T follicular helper cell (primary cell): ENCODE measurements around the gene TSPO.
A peak's percentile ranks its signal among the peaks of the same experiment; 100 is the strongest.
"Not testable (repeated sequence)": the region's sequence is repeated elsewhere in the genome, so short reads cannot be mapped to it uniquely, and the experiment has no call there.

Experiments used
- DNase-seq: peaks from one replicate; pipeline ENCODE4 v3.0.0-alpha.2; 2020; ENCODE audit warnings: low read depth
- total RNA-seq, 2 experiments: gene quantifications; one replicate each; lab custom pipeline; 2026; lab: John Stamatoyannopoulos, UW

TSPO gene
- total RNA-seq, result 29.7 to 55.4 reads per million in 2 experiments

DNA sequence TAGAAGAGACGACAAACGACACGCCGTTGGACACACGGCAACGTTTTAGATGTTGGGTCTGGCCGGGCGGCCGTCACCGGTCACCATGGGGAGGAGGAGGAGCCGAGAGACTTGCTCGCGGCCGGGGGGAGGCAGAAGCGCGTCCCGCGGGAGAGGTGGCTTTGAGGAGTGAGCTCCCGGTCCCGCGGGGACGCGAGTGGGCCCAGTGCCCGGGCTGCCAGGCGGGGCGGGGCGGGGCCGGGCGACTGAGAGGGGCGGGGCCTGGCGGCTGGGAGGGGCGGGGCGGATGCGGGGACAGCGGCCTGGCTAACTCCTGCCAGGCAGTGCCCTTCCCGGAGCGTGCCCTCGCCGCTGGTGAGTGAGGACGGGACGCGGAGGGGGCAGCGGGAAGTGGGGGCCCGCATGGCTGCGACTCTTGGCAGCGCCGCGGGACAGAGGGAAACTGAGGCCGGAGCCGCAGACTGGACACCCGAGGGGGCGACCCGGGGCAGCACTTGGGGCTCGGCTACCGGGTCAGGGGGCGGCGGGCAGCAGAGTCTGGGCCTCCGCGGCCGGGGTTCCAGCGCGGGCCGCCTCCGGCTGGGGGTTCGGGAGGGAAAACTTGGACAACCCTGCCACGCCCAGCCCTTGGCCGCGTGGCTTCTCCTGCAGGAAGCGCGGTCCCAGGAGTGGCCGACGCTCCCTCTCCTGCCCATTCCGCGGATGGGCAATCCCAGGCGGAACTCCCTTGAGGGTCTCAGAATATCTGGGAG, at the start of gene TSPO:
Gene TSPO (plus strand): TSS at position 309 of the 752 bp plus-strand sequence. CDS start 7,680 bp downstream, outside the sequence.
- peak; percentile 48 for DNase-seq

DNA sequence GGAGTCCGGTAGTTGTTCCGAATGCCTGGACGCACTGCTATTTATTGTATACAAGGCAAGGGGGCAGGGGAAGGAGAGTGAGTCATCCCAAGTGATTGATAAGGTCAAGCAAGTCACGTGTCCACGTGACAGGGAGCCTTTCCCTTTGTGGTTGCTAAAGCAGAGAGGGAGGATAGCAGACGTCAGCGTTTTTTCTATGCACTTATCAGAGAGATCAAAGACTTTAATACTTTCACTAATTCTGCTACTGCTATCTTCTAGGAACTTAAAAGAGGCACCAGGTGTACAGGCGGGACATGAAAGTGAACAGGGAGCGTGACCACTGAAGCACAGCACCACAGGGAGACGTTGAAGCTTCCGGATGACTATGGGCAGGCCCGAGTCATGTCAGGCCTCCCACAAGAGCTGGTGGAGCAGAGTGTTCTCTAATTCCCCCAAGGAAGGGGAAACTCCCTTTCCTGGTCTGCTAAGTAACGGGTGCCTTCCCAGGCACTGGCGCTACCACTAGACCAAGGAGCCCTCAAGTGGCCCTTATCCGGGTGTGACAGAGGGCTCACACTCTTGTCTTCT, 47.2 kb upstream of the TSPO start:
- DNase-seq, result not testable (repeated sequence)

GRCh38 chr22:43104950-43105349, 46.4 kb upstream of the TSPO start:
- not testable (repeated sequence) for DNase-seq

DNA sequence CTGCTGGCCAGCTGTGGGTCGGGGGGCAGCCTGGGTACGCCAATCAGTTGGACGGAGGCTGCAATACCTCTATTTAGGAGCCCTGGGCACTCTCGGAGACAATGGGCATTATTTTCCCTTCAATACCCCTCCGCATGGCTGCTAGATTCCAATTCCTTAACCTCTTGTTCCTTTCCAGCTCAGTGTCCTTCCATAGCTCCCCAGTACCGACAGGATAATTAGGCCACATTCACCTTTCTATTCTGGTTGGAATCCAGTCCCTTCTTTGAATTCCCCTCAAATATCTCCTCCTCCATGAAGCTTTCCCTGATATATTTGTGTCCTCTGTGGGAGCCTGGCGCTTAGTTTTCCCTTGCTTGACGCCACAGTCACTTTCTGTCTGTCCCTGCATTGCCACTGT, 45.1 kb upstream of the TSPO start:
- no peak for DNase-seq

GRCh38 chr22:43109511-43109910, 41.8 kb upstream of the TSPO start:
- DNase-seq, result no peak

- no peak for DNase-seq
Measured at GRCh38 chr22:43109921-43110443, 41.4 kb upstream of the TSPO start.

DNA sequence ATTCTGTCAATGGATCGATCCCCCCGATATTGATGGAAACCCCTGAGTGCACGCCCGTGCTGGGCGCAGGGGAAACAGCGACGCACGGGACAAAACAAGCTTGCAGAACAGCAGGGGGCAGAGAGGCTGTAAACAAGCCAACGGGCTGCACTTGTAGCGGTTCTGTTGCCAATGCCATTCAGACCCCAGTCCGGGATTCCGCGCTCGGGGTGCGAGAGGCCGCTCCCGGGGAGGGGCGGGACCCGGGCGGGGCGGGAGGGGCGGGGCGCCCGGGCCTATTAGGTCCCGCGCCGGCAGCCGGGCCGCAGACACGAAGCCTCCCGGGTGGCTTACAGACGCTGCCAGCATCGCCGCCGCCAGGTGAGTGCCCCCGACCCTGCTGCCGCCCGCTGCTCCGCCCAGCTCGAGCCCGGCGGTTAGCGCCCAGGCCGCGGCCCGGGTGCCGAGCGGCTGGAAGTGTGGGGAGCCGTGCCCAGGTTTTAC, 40.9 kb upstream of the TSPO start, which contains the start of gene BIK:
Gene BIK (plus strand): TSS at position 307 of the 483 bp plus-strand sequence. CDS start 13,273 bp downstream, outside the sequence.
- peak; percentile 25 for DNase-seq

DNA sequence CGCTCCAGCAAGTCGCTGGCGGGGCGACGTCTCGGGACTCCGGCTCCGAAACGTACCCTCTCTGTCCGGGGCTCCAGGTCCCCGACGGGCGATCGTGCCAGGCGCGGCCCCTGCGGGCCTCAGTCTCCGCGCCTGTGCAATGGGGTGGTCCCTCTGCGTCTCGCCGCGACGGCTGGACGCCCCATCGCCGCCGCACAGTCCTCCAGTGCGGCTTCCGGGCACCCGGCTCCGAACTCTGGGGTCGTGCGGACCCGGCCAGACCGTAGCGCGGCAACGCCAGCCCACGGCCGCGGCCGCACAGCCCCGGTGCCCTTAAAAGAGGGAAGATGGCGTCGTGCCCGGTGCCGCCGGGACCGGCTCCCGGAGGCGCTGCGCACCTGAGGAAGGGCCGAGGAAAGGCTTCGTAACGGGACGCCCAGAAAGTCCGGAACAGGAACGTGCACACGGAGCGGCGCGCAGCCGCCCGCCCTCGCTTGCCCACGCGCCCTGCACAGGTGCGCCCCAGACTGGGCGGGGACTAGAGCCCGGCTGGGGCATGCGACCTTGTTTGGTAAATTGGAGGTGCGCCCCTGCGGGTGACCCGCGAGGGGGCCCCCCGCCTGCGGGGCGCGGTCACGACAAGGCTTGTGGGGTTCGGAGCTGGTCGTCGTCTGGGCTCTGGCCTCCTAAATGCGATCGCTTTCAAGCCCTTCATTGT, 40.3 kb upstream of the TSPO start:
- peak; percentile 27 for DNase-seq

GRCh38 chr22:43113526-43114251, 37.7 kb upstream of the TSPO start:
- DNase-seq, result no peak

DNA sequence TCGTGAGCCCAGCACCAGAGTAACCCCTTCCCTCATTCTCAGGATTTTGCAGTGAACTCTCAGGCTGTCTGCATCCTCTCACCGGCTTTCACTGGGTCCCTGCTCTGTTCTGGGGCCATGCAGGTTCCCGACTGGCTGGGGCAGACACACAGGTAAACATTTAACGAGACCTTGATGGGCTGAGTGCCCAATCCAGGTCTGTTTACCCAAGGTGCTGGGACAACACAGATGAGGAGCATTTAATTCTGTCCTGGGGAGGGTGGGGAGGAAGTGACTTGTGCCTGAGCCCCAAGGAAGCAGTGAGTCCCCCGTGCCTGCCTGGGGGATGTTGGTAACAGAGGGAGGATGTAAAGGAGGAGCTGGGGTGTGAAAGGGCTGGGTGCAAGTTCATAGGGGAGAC, 36.4 kb upstream of the TSPO start:
- no peak for DNase-seq

GRCh38 chr22:43116932-43117331, 34.4 kb upstream of the TSPO start:
- DNase-seq, result no peak

DNA sequence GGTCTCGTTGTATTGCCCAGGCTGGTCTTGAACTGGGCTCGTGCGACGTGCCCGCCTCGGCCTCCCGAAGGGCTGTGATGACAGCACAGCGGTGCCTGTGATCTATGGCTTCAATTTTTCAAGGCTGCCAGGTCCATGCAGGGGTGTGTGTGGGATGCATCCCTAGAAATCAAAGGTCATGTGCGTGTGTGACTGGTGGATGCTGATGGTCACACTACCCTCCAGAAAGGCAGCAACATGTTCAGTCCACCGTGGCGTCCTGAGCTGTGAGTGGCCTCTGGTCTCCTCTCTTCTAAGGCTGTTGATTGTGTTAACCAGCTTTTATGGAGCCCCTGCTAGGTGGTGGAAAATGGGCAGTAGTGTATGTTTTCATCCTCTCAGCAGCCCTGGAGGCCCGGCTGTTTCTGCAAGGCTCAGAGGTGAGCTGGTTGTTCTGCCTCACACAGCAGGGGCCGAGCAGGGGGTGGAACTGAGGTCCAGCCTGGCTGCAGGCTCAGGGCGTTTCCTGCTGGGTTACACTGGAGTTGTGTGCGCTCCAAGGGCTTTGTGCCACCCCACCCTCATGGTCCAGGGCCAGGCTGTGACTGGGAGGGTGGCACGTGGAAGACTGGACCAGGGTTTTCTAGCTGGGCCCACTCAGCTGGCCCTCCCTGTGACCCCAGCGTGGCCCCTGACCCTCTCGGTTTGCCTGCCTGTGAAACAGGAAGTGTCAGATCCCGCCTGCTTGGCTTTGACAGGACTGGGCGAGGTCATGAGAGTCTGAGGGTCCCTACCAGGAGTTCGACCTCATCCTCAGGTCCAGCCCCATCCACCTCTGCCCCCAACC, 33.1 kb upstream of the TSPO start:
- DNase-seq, result no peak

GRCh38 chr22:43118953-43119458, 32.4 kb upstream of the TSPO start:
- DNase-seq, result no peak

- DNase-seq, result no peak
Measured at GRCh38 chr22:43126501-43127165, 24.7 kb upstream of the TSPO start.

DNA sequence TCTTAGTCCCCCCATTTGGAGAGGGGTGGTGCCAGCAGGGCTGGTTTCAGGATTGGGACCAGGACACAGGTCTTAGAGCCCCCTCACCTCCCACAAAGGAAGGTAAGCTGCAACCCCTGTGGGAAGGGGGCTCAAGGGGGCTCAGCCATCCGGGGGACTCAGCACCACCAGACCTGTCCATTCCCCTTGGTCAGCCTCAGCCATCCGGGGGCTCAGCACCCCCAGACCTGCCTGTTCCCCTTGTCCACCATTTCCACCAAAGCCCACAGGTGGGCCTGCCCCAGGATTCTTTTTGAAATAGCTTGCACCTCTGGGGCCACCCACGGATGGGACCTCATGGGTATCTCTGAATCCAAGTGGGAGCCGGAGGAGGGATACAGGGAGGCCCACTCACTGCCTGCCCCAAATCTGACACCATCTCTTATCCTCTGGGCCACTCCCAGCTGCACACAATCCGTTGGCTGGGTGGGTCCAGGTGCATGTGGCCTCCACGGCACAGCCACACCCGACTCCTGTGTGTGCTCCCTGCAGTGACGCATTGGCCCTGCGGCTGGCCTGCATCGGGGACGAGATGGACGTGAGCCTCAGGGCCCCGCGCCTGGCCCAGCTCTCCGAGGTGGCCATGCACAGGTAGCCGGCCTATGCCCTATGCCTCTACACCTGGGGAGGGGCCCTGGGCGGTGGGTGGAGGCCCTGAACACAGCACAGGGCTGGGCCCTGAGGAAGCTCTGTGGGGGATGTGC, 24.0 kb upstream of the TSPO start:
- DNase-seq, result no peak

DNA sequence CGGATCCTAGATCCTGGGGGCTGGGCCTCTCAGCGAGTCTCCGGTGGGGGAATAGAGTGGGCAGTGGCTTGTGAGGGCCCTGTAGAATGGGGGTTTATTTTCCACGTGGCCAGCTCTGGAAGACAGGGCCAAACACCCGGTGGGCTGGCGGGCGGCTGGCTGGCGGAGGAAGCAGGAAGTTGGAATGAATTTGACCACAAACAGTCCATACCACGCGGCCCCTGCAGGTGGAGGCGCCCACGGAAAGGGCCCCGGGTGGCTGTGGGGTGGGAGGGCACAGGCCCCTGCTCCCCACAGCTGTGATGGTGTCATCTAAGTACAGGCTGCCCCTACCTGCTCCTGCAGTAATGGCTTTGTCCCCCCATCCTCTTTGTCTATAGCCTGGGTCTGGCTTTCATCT, 23.2 kb upstream of the TSPO start:
- DNase-seq, result no peak

DNA sequence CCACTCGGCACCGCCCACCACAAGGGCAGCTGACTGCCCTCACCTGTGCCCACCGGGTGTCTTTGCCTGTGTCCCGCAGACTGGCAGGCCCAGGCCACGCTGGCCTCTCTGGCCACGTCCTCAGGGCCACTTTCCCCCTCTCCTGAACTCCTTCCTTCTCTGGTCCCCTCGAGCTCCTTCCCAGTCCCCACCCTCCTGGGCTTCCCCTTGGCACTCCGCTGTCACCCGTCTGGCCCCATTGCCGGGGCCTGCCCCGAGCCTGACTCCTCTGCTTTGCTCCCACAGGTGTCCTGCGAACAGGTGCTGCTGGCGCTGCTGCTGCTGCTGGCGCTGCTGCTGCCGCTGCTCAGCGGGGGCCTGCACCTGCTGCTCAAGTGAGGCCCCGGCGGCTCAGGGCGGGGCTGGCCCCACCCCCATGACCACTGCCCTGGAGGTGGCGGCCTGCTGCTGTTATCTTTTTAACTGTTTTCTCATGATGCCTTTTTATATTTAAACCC, 22.4 kb upstream of the TSPO start:
- DNase-seq, result no peak

DNA sequence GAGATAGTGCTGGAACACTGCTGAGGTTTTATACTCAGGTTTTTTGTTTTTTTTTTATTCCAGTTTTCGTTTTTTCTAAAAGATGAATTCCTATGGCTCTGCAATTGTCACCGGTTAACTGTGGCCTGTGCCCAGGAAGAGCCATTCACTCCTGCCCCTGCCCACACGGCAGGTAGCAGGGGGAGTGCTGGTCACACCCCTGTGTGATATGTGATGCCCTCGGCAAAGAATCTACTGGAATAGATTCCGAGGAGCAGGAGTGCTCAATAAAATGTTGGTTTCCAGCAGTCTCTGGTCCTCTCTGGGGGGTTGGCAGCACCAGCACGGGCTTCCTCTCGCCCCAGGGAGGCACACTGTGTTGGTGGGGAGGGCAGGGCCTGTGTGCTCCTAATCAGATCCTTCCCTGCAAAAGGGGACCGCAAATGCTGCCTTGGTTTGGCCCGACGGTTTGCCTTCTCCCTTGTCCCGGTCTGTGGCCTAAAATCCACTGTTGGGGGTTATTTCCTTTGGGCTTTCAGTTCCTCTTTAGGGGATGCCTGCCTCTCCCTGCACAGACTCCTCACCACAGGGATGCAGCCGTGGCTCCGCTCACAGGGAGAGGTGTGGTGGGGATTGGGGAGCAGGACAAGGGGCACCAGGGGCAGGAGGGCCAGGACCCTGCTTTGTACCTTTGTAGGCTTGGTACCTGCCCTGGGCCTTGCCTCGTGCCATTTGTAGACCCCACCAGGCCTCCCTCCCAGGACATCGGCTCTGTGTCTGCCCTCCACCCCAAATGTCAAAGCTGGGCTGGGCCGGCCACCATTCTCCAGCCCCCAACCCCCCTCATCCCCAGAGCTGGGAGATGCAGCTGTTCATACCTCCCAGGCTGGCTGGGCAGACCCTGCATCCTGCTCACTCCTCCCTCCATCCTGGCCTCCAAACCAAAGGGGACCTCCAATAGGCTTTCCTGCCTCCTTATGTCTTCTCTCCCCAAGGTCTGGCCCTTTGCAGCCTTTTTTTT, 21.6 kb upstream of the TSPO start:
- DNase-seq, result no peak
